CD4-positive, alpha-beta T cell (primary cell): ENCODE data around the gene RNF213. TPM values are rescaled to one million over a fixed set of nuclear protein-coding genes. Genes with fewer than 3 reads are reported as not detected.

Experiments
- ATAC-seq: fragments of 200-7000 bp; cut with Tn5 transposase; one replicate; pipeline ENCODE4 v1.10.0; 2022; ENCODE audit warnings: mild to moderate bottlenecking; ENCODE audit not compliant: poor library complexity
- CTCF ChIA-PET: fragments of 350-600 bp; sonication (Branson Sonifier 250); formaldehyde crosslinking; loops from one replicate; lab custom pipeline; 2021; ENCODE audit warnings: antibody characterized with exemption, inconsistent platforms; lab: Charles Lee
- POLR2A ChIA-PET: fragments of 350-600 bp; sonication (Branson Sonifier 250); formaldehyde crosslinking; loops from one replicate; lab custom pipeline; 2021; ENCODE audit warnings: antibody characterized with exemption, inconsistent platforms; lab: Charles Lee
- DNase-seq, 14 experiments: peaks; one replicate each; pipeline ENCODE4 v3.0.0-alpha.2; 2013 to 2020; ENCODE audit warnings: mixed read lengths in 2 of 14
- H3K27ac ChIP-seq, 2 donors: one replicate each; pipeline versions ENCODE4 v1.5.1 to v1.7.0; 2013; ENCODE audit warnings: low read length in 2 of 2, low read depth in 1 of 2, mild to moderate bottlenecking in 1 of 2
- H3K27me3 ChIP-seq, 2 experiments: 1 replicate in 1 of 2; 2 replicates in 1 of 2; pipeline versions ENCODE4 v1.6.1 to v1.7.0; 2013; ENCODE audit warnings: low read length in 2 of 2, control low read depth in 1 of 2, mild to moderate bottlenecking in 1 of 2, moderate library complexity in 1 of 2; ENCODE audit not compliant: insufficient read depth in 2 of 2, control insufficient read depth in 1 of 2
- H3K36me3 ChIP-seq: one replicate; pipeline ENCODE4 v1.6.1; 2013; ENCODE audit warnings: low read length, control low read depth; ENCODE audit not compliant: insufficient read depth
- H3K4me1 ChIP-seq: one replicate; pipeline ENCODE4 v1.6.1; 2013; ENCODE audit warnings: low read length, control low read depth; ENCODE audit not compliant: insufficient read depth
- H3K4me3 ChIP-seq: one replicate; pipeline ENCODE4 v1.5.1; 2013; ENCODE audit warnings: mild to moderate bottlenecking, low read length, moderate library complexity
- H3K9me3 ChIP-seq, 2 experiments: 1 replicate in 1 of 2; 2 replicates in 1 of 2; pipeline versions ENCODE4 v1.6.1 to v1.7.0; 2013; ENCODE audit warnings: low read length in 2 of 2, mild to moderate bottlenecking in 2 of 2, control low read depth in 1 of 2, moderate library complexity in 1 of 2; ENCODE audit not compliant: control insufficient read depth in 1 of 2, insufficient read depth in 1 of 2
- H3K27ac Mint-ChIP-seq: one replicate; pipeline ENCODE4 v1.8.0; 2020; ENCODE audit warnings: mixed read lengths
- H3K27me3 Mint-ChIP-seq: one replicate; pipeline ENCODE4 v1.8.0; 2021; ENCODE audit warnings: mixed read lengths
- H3K36me3 Mint-ChIP-seq: one replicate; pipeline ENCODE4 v1.8.0; 2021; ENCODE audit warnings: low read depth, mixed read lengths
- H3K4me1 Mint-ChIP-seq: one replicate; pipeline ENCODE4 v1.8.0; 2021; ENCODE audit warnings: low read depth, mixed read lengths
- H3K4me3 Mint-ChIP-seq: one replicate; pipeline ENCODE4 v1.8.0; 2020; ENCODE audit warnings: mild to moderate bottlenecking, mixed read lengths
- H3K9me3 Mint-ChIP-seq: one replicate; pipeline ENCODE4 v1.8.0; 2020; ENCODE audit warnings: mixed read lengths
- CTCF ChIP-seq: fragments of 200-600 bp; IDR thresholded peaks from one replicate; pipeline ENCODE4 v1.8.0; 2022; ENCODE audit warnings: antibody characterized with exemption, mild to moderate bottlenecking
- intact Hi-C, 2 experiments: fragments of 100-400 bp; cut with DNase I in 1 of 2; cut with micrococcal nuclease in 1 of 2; formaldehyde crosslinking; loops; one replicate each; pipeline versions ENCODE4 v1.15.1 to v1.9.0; 2023 to 2025; cut with DNase I, micrococcal nuclease
- total RNA-seq, 174 experiments: library from RNA in 2 of 174; stranded (reverse) in 2 of 174; gene quantifications; one replicate each; pipeline ENCODE4 v1.2.3 and lab custom pipeline; 2021 to 2026

The RNF213 gene
- total RNA-seq, 2 experiments from 2014 or later = 290 to 312 TPM

DNA sequence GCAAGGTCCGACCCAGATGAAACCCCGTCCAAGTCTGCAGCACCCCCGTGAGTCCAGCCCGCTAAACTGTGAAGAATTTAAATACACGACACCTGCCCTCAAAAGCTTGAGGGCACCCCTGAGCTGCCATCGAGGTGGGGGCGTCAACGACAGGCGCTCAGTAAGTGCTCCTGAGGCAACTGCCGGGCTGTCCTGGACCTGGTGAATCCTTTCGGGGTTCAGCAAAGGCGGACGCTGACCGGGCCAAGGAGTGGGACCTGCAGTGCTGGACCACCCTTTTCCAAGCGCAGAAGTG is 153.8 kb downstream of the RNF213 start:
- Mint-ChIP-seq H3K4me1 (peaks cover 30% of the 10 kb centered on the region), H3K9me3 (no peaks in the 10 kb centered on the region), H3K27ac (peak overlapping the region; percentile 7), H3K27me3 (peaks cover 27% of the 10 kb centered on the region), H3K36me3 (peaks cover 20% of the 10 kb centered on the region), H3K4me3 (peak overlapping the region; percentile 93)
- CTCF ChIA-PET = interaction anchor here (1.2 kb wide), 1 partner anchor 13 kb away, joined by 3 read pairs; no protein-coding TSS in a partner anchor
- peak; percentile 15 for ATAC-seq
- Histone ChIP-seq H3K36me3 (peaks cover 11% of the 10 kb centered on the region), H3K4me1 (peaks cover 31% of the 10 kb centered on the region), H3K4me3 (peak overlapping the region; percentile 100), H3K27ac (no peak overlapping the region), H3K27me3 (peaks cover 0 to 10% of the 10 kb centered on the region in 2 experiments), H3K9me3 (no peaks in the 10 kb centered on the region)
- no peak for TF ChIP-seq CTCF
- POLR2A ChIA-PET = interaction anchor here (1.7 kb wide), 1 partner anchor 40 kb away, joined by 13 read pairs; no protein-coding TSS in a partner anchor
- DNase-seq = no peak
- intact Hi-C loops = loop anchor here (1.0 to 5.0 kb wide), 3 partner anchors 40 to 147 kb away; no protein-coding TSS in a partner anchor

DNA sequence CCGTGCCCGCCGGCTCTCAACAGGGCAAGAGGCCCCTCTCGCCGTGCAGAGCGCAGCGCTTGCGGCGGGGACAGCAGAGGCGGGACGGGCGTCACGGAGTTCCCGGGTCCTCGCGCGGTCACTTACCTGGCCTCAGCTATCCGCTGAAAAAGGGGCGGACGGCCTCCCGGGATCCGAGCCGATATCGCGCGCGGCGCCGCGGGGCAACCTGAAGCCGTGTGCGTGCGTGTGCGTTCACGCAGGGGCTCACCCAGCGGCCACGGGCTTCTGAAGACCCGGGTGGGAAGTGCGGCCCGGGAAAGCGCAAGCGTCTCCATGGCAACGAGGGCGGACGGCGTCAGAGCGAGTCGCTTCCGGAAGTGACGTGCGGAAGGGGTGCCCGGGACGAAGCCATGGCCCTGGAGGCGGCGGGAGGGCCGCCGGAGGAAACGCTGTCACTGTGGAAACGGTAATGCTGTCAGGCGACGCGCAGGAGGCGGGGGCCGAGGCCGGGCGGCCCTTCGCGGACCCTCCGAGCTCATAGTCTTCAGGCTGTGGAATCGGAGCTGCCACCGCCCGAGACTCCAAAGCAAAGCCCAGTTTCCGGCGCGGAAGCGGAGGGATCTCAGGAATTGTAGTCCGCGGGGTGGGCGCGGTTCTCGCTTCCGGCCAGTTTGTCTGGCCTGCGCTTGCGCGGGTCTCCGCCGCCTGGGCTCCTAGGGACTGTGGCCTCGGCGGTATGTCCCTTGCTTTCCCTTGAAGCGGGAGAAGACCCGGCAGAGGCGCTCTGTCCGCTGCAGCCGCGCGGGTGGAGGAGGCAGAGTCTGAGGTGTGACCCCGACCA is 154.4 kb downstream of the RNF213 start, which contains the start of gene ENDOV:
TSS of gene ENDOV (plus strand) at position 365 of the 823 bp plus-strand sequence. CDS start at position 393, 28 bp downstream.
- Histone ChIP-seq H3K4me3 (peak within 1 kb of the TSS; percentile 100), H3K9me3 (no peaks in the 10 kb centered on the region), H3K4me1 (peaks cover 31% of the 10 kb centered on the region), H3K27me3 (peaks cover 0 to 10% of the 10 kb centered on the region in 2 experiments), H3K36me3 (peaks cover 11% of the 10 kb centered on the region), H3K27ac (peak within 1 kb of the TSS; percentile 46 to 79)
- TF ChIP-seq CTCF = no peak
- H3K4me1 Mint-ChIP-seq = peaks cover 34% of the 10 kb centered on the region
- peak within 1 kb of the TSS; percentile 93 for H3K4me3 Mint-ChIP-seq
- ATAC-seq = peak; percentile 89
- peak within 1 kb of the TSS; percentile 7 for H3K27ac Mint-ChIP-seq
- POLR2A ChIA-PET = interaction anchor here (1.1 to 1.7 kb wide), 2 partner anchors 40 to 608 kb away, joined by 3 to 13 read pairs; no protein-coding TSS in a partner anchor
- intact Hi-C loops = loop anchor here (1.0 to 5.0 kb wide), 3 partner anchors 39 to 148 kb away; no protein-coding TSS in a partner anchor
- no peaks in the 10 kb centered on the region for H3K9me3 Mint-ChIP-seq
- H3K36me3 Mint-ChIP-seq = peaks cover 20% of the 10 kb centered on the region
- H3K27me3 Mint-ChIP-seq = peaks cover 27% of the 10 kb centered on the region
- CTCF ChIA-PET = interaction anchor here (1.0 to 2.0 kb wide), 2 partner anchors 12 to 574 kb away, joined by 4 to 5 read pairs; no protein-coding TSS in a partner anchor
- peak; percentile 88 to 99 (median 92) for DNase-seq

DNA sequence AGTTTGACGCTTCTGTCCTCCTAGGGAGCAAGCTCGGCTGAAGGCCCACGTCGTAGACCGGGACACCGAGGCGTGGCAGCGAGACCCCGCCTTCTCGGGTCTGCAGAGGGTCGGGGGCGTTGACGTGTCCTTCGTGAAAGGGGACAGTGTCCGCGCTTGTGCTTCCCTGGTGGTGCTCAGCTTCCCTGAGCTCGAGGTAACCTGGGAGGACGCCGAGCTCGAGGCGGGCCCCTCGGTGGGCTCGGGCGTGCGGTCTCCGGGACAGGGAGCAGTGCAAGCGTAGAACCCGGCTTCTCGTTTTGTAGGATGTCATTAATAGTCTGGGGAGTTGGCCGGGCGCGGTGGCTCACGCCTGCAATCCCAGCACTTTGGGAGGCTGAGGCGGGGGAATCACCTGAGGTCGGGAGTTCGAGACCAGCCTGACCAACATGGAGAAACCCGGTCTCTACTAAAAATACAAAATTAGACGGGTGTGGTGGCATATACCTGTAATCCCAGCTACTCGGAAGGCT is 155.0 kb downstream of the RNF213 start:
- Mint-ChIP-seq H3K27ac (peak overlapping the region; percentile 7), H3K4me3 (peak overlapping the region; percentile 93)
- H3K4me1 ChIP-seq = peaks cover 31% of the 10 kb centered on the region

More for the DNA sequence above, 155.0 kb downstream of the RNF213 start:
- ATAC-seq (no peak), DNase-seq (no peak)
- H3K9me3 ChIP-seq = no peaks in the 10 kb centered on the region
- H3K4me3 ChIP-seq = peak overlapping the region; percentile 100
- H3K9me3 Mint-ChIP-seq = no peaks in the 10 kb centered on the region
- peaks cover 34% of the 10 kb centered on the region for H3K4me1 Mint-ChIP-seq
- peaks cover 20% of the 10 kb centered on the region for H3K36me3 Mint-ChIP-seq
- ChIA-PET POLR2A (interaction anchor here (1.1 to 1.7 kb wide), 2 partner anchors 39 to 608 kb away, joined by 3 to 13 read pairs; no protein-coding TSS in a partner anchor), CTCF (interaction anchor here (0.7 to 2.0 kb wide), 3 partner anchors 11 to 573 kb away, joined by 3 to 5 read pairs (median 4); no protein-coding TSS in a partner anchor)
- H3K27me3 Mint-ChIP-seq = peaks cover 27% of the 10 kb centered on the region
- TF ChIP-seq CTCF = no peak
- peaks cover 0 to 10% of the 10 kb centered on the region in 2 experiments for H3K27me3 ChIP-seq
- peaks cover 11% of the 10 kb centered on the region for H3K36me3 ChIP-seq
- intact Hi-C loops = loop anchor here in 1 of 2 experiments (2.0 kb wide), 1 partner anchor 39 kb away; no protein-coding TSS in a partner anchor
- H3K27ac ChIP-seq = peak overlapping the region; percentile 46 to 79
